Measurements from ENCODE around the gene UNC5C. TPM values are rescaled to one million over a fixed set of nuclear protein-coding genes. Genes with fewer than 3 reads are reported as not detected.

UNC5C gene
- total RNA-seq, 1 donor from 2014 or later: 0.39 TPM

DNA sequence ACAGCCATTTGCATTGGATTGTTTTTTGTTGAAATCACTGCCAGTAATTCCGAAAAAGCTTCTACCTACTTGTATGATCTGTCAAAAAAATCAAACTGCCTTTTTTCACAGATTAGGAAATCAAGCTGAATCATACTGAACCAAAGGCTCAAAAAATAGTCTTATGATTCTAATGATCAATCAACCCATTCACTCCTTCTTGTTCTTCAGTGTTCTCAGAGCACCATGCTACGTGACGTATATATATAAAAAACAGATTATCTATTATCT lies 187.1 kb downstream of the UNC5C start:
- no peak for TF ChIP-seq EZH2 (IDR thresholded peaks at IDR 0.05)
- TF ChIP-seq, protein P1, sequence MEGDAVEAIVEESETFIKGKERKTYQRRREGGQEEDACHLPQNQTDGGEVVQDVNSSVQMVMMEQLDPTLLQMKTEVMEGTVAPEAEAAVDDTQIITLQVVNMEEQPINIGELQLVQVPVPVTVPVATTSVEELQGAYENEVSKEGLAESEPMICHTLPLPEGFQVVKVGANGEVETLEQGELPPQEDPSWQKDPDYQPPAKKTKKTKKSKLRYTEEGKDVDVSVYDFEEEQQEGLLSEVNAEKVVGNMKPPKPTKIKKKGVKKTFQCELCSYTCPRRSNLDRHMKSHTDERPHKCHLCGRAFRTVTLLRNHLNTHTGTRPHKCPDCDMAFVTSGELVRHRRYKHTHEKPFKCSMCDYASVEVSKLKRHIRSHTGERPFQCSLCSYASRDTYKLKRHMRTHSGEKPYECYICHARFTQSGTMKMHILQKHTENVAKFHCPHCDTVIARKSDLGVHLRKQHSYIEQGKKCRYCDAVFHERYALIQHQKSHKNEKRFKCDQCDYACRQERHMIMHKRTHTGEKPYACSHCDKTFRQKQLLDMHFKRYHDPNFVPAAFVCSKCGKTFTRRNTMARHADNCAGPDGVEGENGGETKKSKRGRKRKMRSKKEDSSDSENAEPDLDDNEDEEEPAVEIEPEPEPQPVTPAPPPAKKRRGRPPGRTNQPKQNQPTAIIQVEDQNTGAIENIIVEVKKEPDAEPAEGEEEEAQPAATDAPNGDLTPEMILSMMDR (IDR thresholded peaks at IDR 0.05): no peak
- no peak for TF ChIP-seq EZH2phosphoT487 (IDR thresholded peaks at IDR 0.05)
- Histone ChIP-seq H3K9me3 (ENCODE audit: low read depth) (no peaks in the 10 kb centered on the region), H3K27me3 (no peaks in the 10 kb centered on the region), H3F3A (ENCODE audit: low read depth) (no peaks in the 10 kb centered on the region), H3K36me3 (no peaks in the 10 kb centered on the region), H3K9ac (no peak overlapping the region), H3K79me2 (ENCODE audit: low read depth) (no peaks in the 10 kb centered on the region), H4K20me1 (ENCODE audit: low read depth) (no peaks in the 10 kb centered on the region), H2AFZ (replicated peaks) (peak overlapping the region; percentile 31), H3K4me1 (peaks cover 7% of the 10 kb centered on the region), H3K27ac (no peak overlapping the region), H3K4me2 (no peak overlapping the region), H3K4me3 (no peak overlapping the region)
- peak overlapping the region; percentile 42 for H3K27ac Mint-ChIP-seq
- peaks cover 15% of the 10 kb centered on the region for H3K36me3 Mint-ChIP-seq
- H3K4me3 Mint-ChIP-seq: no peak overlapping the region
- no peaks in the 10 kb centered on the region for H3K27me3 Mint-ChIP-seq (ENCODE audit: insufficient read depth, low read depth)
- peaks cover 50% of the 10 kb centered on the region for H3K4me1 Mint-ChIP-seq
- no peaks in the 10 kb centered on the region for H3K9me3 Mint-ChIP-seq
- no peak for DNase-seq (ENCODE audit: low spot score)

DNA sequence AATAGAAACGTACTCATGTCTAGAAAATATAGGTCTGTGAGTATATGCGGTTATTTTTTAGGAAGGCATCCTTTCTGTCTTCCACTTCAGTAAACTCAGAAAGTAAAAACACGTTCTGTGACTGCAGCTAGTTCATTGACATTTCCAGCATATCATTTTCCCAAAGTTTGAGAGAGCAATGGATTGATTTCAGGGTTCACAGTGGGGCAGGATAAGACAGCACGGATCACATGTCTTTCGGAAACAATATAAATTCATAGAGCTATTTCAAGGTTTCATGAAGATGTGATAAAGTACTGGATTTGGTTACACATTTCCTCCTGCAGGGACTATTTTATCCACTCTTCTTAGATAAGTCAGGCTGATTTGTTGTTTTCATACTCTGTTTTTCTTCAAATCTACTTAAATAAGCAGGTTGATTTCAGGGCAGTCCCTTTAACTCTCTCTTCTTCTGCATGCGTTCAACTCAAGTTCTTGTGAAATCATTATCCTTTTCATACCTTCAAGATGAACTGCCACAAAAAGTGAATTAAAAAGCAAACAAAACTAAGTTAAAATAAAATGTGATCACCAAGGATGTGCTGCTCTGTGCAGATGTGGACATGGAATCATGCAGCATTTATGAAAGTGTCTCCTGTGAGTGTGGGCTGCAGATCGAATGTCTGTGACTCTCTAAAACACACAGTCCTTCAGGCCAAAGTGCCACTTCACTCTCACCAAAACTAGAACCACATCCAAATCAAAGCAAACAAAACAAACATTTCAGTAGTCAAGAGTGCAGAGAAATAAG lies 187.7 kb downstream of the UNC5C start:
- no peaks in the 10 kb centered on the region for H3K9me3 Mint-ChIP-seq
- H3F3A ChIP-seq (ENCODE audit: low read depth): no peaks in the 10 kb centered on the region
- H3K9ac ChIP-seq: no peak overlapping the region
- H3K4me3 ChIP-seq: no peak overlapping the region
- no peaks in the 10 kb centered on the region for H3K79me2 ChIP-seq (ENCODE audit: low read depth)
- H3K4me1 ChIP-seq: peaks cover 7% of the 10 kb centered on the region
- peaks cover 50% of the 10 kb centered on the region for H3K4me1 Mint-ChIP-seq
- peak overlapping the region; percentile 67 for H3K27ac Mint-ChIP-seq
- no peaks in the 10 kb centered on the region for H3K36me3 ChIP-seq
- peak overlapping the region; percentile 31 for H2AFZ ChIP-seq (replicated peaks)
- no peaks in the 10 kb centered on the region for H3K27me3 ChIP-seq
- no peaks in the 10 kb centered on the region for H3K27me3 Mint-ChIP-seq (ENCODE audit: insufficient read depth, low read depth)
- DNase-seq (ENCODE audit: low spot score): no peak
- TF ChIP-seq EZH2phosphoT487 (IDR thresholded peaks at IDR 0.05): no peak
- TF ChIP-seq, protein P1 (IDR thresholded peaks at IDR 0.05): no peak
- TF ChIP-seq EZH2 (IDR thresholded peaks at IDR 0.05): no peak
- no peak overlapping the region for H3K4me3 Mint-ChIP-seq
- no peaks in the 10 kb centered on the region for H4K20me1 ChIP-seq (ENCODE audit: low read depth)
- H3K4me2 ChIP-seq: no peak overlapping the region
- no peak overlapping the region for H3K27ac ChIP-seq
- no peaks in the 10 kb centered on the region for H3K9me3 ChIP-seq (ENCODE audit: low read depth)
- peaks cover 20% of the 10 kb centered on the region for H3K36me3 Mint-ChIP-seq

DNA sequence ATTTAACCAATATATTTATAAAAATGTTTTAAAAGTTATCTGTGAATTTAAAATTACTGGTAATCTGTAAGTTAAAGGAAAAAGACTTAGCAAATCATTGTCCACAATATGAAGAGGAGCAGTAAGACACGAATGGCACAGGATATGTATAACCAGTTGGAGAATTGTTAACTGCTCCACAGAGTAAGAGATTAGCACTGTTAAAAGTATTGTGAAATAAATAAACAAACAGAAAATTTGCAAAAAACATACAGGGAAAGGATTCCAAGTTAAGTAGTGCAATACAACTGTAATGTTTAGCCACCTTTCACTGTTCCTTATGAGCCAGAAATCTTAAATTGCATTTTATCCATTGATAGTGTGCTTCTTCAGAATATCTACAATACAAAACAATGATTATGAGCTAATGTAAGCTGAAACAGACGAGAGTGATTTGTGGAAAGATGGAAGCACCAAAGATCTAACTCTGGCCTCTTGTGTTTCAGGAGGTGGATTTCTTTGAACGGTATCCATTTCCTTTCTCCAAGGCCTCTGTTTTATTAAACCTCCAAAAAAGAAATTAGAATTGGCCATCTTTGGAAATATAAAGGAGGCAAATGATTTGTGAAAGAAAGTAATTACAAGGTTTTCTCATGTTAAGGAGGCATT lies 188.4 kb downstream of the UNC5C start:
- Histone ChIP-seq H3K27ac (no peak overlapping the region), H3K4me1 (peaks cover 7% of the 10 kb centered on the region), H3K4me3 (no peak overlapping the region), H3K27me3 (no peaks in the 10 kb centered on the region), H3K9me3 (ENCODE audit: low read depth) (no peaks in the 10 kb centered on the region), H3K4me2 (no peak overlapping the region), H3F3A (ENCODE audit: low read depth) (no peaks in the 10 kb centered on the region), H3K9ac (no peak overlapping the region), H2AFZ (replicated peaks) (no peak overlapping the region), H4K20me1 (ENCODE audit: low read depth) (no peaks in the 10 kb centered on the region), H3K79me2 (ENCODE audit: low read depth) (no peaks in the 10 kb centered on the region), H3K36me3 (no peaks in the 10 kb centered on the region)
- TF ChIP-seq EZH2phosphoT487 (IDR thresholded peaks at IDR 0.05) (no peak), EZH2 (IDR thresholded peaks at IDR 0.05) (no peak)
- TF ChIP-seq, protein P1 (IDR thresholded peaks at IDR 0.05): no peak
- peaks cover 50% of the 10 kb centered on the region for H3K4me1 Mint-ChIP-seq
- no peak overlapping the region for H3K4me3 Mint-ChIP-seq
- H3K27ac Mint-ChIP-seq: peak overlapping the region; percentile 34
- no peak for DNase-seq (ENCODE audit: low spot score)
- H3K9me3 Mint-ChIP-seq: no peaks in the 10 kb centered on the region
- peaks cover 21% of the 10 kb centered on the region for H3K36me3 Mint-ChIP-seq
- H3K27me3 Mint-ChIP-seq (ENCODE audit: insufficient read depth, low read depth): no peaks in the 10 kb centered on the region

All from neural progenitor cell (in vitro differentiated cells).